Lower leg skin (tissue), 4 donors: ENCODE measurements around the gene IL31. TPM values are rescaled to one million over a fixed set of nuclear protein-coding genes. Genes with fewer than 3 reads are reported as not detected.

Experiments
- DNase-seq, 2 donors: peaks; one replicate each; pipeline ENCODE4 v3.0.0-alpha.2; 2019; ENCODE audit warnings: low spot score in 2 of 2
- H3K4me3 ChIP-seq: fragments of 200-600 bp; sonication (generic); 2 replicates; pipeline ENCODE4 v1.5.1; 2017; ENCODE audit warnings: mild to moderate bottlenecking, low read depth; ENCODE audit not compliant: poor library complexity, severe bottlenecking
- POLR2A ChIP-seq, 2 donors: fragments of 450-650 bp; IDR thresholded peaks; one replicate each; pipeline ENCODE4 v1.6.1; 2016 to 2017; ENCODE audit warnings: antibody characterized with exemption in 2 of 2, mild to moderate bottlenecking in 1 of 2, moderate library complexity in 1 of 2
- WGBS, 2 donors: methylation state at CpG; one replicate each; pipeline ENCODE4 v1.1.5; 2018; 5-methylcytosine and 5-hydroxymethylcytosine counted together
- intact Hi-C: fragments of 100-400 bp; cut with DNase I; formaldehyde crosslinking; loops from one replicate; pipeline ENCODE4 v1.15.0; 2023; ENCODE audit warnings: low total_unique reads
- total RNA-seq, 4 donors: library from RNA; depleted of rRNA; stranded (reverse); fragments of >200 nt; gene quantifications; one replicate each; pipeline ENCODE4 v1.1.0, GENCODE V29; 2016
- TF ChIP-seq, protein P1 (sequence below), 3 donors: fragments of 450-650 bp; IDR thresholded peaks; one replicate each; pipeline ENCODE4 v1.5.1; 2016; ENCODE audit warnings: antibody characterized with exemption in 3 of 3, mild to moderate bottlenecking in 3 of 3, moderate library complexity in 2 of 3

The IL31 gene
- not detected for total RNA-seq

DNA sequence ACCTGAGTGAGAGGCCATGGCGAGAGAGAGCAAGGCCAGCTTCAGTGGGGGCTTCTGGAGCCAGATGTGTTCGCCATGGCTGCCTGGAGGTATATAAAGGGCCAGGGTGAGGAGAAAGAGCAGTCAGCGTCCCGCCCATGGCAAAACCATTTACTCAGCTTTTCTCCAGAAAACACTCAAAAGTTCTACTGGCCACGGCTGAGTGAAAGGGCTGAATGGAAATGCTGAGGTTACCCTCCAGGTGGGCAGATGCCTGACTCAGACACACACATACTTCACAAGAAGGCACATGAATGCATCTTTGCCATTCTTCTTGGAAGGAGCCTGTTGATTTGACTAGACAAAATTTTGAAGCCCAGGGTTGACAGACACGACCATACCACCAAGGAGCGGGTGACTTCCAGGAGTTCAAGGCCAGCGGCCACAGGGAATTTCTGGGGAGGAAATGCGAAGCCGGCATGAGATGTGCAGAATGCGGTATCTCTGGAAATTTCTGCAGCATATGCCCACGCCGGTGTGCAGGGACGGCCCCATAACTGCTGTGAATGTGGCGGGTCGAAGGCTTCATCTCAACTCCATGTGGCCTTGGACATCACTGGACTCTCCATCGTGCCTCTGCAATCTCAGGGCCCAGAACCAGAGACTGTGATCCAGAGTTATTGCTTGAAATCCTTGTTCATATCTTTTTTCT lies at the start of gene IL31:
Gene IL31 (minus strand): TSS at position 67 of the 691 bp plus-strand sequence. CDS start 49 bp downstream, at position 18.
- no peak within 1 kb of the TSS for H3K4me3 ChIP-seq
- DNase-seq = no peak
- TF ChIP-seq, protein P1, sequence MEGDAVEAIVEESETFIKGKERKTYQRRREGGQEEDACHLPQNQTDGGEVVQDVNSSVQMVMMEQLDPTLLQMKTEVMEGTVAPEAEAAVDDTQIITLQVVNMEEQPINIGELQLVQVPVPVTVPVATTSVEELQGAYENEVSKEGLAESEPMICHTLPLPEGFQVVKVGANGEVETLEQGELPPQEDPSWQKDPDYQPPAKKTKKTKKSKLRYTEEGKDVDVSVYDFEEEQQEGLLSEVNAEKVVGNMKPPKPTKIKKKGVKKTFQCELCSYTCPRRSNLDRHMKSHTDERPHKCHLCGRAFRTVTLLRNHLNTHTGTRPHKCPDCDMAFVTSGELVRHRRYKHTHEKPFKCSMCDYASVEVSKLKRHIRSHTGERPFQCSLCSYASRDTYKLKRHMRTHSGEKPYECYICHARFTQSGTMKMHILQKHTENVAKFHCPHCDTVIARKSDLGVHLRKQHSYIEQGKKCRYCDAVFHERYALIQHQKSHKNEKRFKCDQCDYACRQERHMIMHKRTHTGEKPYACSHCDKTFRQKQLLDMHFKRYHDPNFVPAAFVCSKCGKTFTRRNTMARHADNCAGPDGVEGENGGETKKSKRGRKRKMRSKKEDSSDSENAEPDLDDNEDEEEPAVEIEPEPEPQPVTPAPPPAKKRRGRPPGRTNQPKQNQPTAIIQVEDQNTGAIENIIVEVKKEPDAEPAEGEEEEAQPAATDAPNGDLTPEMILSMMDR (IDR thresholded peaks at IDR 0.05) = no peak
- no peak for TF ChIP-seq POLR2A (IDR thresholded peaks at IDR 0.05)
- intact Hi-C loops = no loop called here
- 87 to 91% methylated on average over 17 of the region's 17 CpGs for WGBS, 2 donors

DNA sequence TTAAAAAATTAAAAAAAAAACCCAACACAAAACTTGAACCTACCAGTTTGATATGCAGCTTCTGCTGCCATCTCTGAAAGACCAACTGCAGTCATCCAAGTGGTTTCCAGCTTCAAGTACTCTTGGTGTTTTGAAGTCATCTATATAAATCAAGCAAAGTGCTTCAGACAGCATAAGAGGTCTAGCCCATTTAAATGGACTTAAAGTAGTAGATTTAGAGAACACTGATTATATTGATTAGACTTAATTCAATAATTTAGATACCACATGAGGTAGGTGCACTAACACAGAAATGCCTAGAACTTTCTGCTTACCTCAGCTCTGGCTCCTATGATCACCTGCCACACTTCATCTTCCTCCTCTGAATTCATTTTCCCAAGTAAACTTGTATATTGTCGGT lies 42.4 kb upstream of the IL31 start:
- intact Hi-C loops = no loop called here
- H3K4me3 ChIP-seq = no peak overlapping the region
- TF ChIP-seq, protein P1 (IDR thresholded peaks at IDR 0.05) = no peak
- no peak for TF ChIP-seq POLR2A (IDR thresholded peaks at IDR 0.05)
- WGBS, 2 donors = 97 to 98% methylated on average over 1 of the region's 1 CpG
- DNase-seq = no peak

DNA sequence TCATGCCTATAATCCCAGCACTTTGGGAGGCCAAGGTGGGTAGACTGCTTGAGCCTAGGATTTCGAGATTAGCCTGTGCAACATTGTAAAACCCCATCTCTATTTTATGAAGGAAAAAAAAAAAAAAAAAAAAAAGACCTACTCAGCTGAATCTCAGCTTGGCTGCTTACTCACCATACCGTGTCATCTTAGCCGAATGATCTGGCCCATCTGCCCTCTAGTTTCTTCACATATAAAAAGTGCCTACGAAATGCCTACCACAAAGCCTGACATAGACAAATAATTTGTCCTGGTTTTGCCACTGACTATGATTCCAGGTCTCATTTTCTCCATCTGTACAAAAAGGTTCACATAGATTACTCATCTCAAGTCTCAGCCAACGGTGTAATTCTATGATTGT lies 41.8 kb upstream of the IL31 start:
- intact Hi-C loops = no loop called here
- DNase-seq = no peak
- WGBS, 2 donors = 87 to 91% methylated on average over 5 of the region's 5 CpGs
- TF ChIP-seq, protein P1 (IDR thresholded peaks at IDR 0.05) = no peak
- TF ChIP-seq POLR2A (IDR thresholded peaks at IDR 0.05) = no peak
- no peak overlapping the region for H3K4me3 ChIP-seq

GRCh38 chr12:122208073-122208820 lies 34.2 kb upstream of the IL31 start:
- intact Hi-C loops = no loop called here
- 87 to 91% methylated on average over 18 of the region's 18 CpGs for WGBS, 2 donors
- DNase-seq = peak in 1 of 2 donors; percentile 70
- H3K4me3 ChIP-seq = no peak overlapping the region
- TF ChIP-seq, protein P1 (IDR thresholded peaks at IDR 0.05) = no peak
- no peak for TF ChIP-seq POLR2A (IDR thresholded peaks at IDR 0.05)

- TF ChIP-seq POLR2A (IDR thresholded peaks at IDR 0.05) = no peak
- TF ChIP-seq, protein P1 (IDR thresholded peaks at IDR 0.05) = no peak
- H3K4me3 ChIP-seq = no peak overlapping the region
- DNase-seq = peak in 1 of 2 donors; percentile 61
- 78 to 82% methylated on average over 8 of the region's 8 CpGs for WGBS, 2 donors
- intact Hi-C loops = no loop called here
Measured at GRCh38 chr12:122207391-122207790, 33.4 kb upstream of the IL31 start.
